Lung (tissue), 12 donors: ENCODE data around the gene TRPM6. TPM values are rescaled to one million over a fixed set of nuclear protein-coding genes. Genes with fewer than 3 reads are reported as not detected.

Source experiments
- ATAC-seq: fragments of 200-7000 bp; cut with Tn5 transposase; one replicate; pipeline ENCODE4 v1.9.1; 2020; ENCODE audit warnings: moderate number of reproducible peaks; ENCODE audit not compliant: insufficient read depth, low FRiP score
- DNase-seq, 3 donors: peaks; one replicate each; pipeline ENCODE4 v3.0.0-alpha.2; 2013 to 2017
- H3K27ac ChIP-seq, 2 donors: one replicate each; pipeline ENCODE4 v1.5.1; 2013; ENCODE audit warnings: mild to moderate bottlenecking in 2 of 2, moderate library complexity in 2 of 2, control low read depth in 1 of 2, inconsistent platforms in 1 of 2, low read depth in 1 of 2, low read length in 1 of 2
- H3K27me3 ChIP-seq, 3 donors: one replicate each; pipeline ENCODE4 v1.5.1; 2013; ENCODE audit warnings: low read length in 2 of 3; ENCODE audit not compliant: control insufficient read depth in 3 of 3, insufficient read depth in 3 of 3
- H3K36me3 ChIP-seq, 4 donors: one replicate each; pipeline ENCODE4 v1.5.1; 2013; ENCODE audit warnings: low read length in 4 of 4, mild to moderate bottlenecking in 1 of 4, moderate library complexity in 1 of 4; ENCODE audit not compliant: control insufficient read depth in 4 of 4, insufficient read depth in 4 of 4
- H3K4me1 ChIP-seq, 5 donors: one replicate each; pipeline ENCODE4 v1.5.1; 2013; ENCODE audit warnings: low read length in 5 of 5, mild to moderate bottlenecking in 2 of 5, moderate library complexity in 1 of 5; ENCODE audit not compliant: control insufficient read depth in 5 of 5, insufficient read depth in 5 of 5
- H3K4me3 ChIP-seq: one replicate; pipeline ENCODE4 v1.5.1; 2013; ENCODE audit warnings: mild to moderate bottlenecking, control low read depth, moderate library complexity
- H3K9ac ChIP-seq, 2 donors: one replicate each; pipeline ENCODE4 v1.5.1; 2013; ENCODE audit warnings: low read length in 2 of 2, control low read depth in 1 of 2; ENCODE audit not compliant: insufficient read depth in 1 of 2
- H3K9me3 ChIP-seq, 4 donors: one replicate each; pipeline ENCODE4 v1.5.1; 2013; ENCODE audit warnings: low read length in 3 of 4, mild to moderate bottlenecking in 1 of 4, moderate library complexity in 1 of 4; ENCODE audit not compliant: control insufficient read depth in 4 of 4, insufficient read depth in 3 of 4
- WGBS, 2 donors: extraction: QIAGEN DNeasy Blood & Tissue Kit; methylation state at CpG; one replicate each; pipeline ENCODE4 v1.1.7; 2013; 5-methylcytosine and 5-hydroxymethylcytosine counted together
- polyA plus RNA-seq, 2 donors: library from polyadenylated mRNA; stranded (reverse); fragments of 200-250 nt; gene quantifications; one replicate each; pipeline ENCODE4 v1.2.1, GENCODE V29; 2013
- total RNA-seq, 2 donors: library from RNA; depleted of rRNA in 1 of 2; stranded (reverse); fragments of >200 nt in 1 of 2; gene quantifications; one replicate each; pipeline ENCODE4 v1.2.1, GENCODE V29; 2014 to 2021
- TF ChIP-seq, protein P1 (sequence below): IDR thresholded peaks from 2 replicates; pipeline ENCODE4 v1.5.1; 2012; ENCODE audit warnings: mild to moderate bottlenecking; ENCODE audit errors: control extremely low read depth, extremely low read depth
- donor health status: control.
- donor health status: control.
- donor health status: Bipolar disorder and iron deficiency.
- donor health status: healthy.
- donor health status: DM: yes; HTN: yes; CAD: no.

TRPM6 gene
- total and polyA plus RNA-seq, 4 donors, result 0.10 to 2.3 (median 0.70) TPM

DNA sequence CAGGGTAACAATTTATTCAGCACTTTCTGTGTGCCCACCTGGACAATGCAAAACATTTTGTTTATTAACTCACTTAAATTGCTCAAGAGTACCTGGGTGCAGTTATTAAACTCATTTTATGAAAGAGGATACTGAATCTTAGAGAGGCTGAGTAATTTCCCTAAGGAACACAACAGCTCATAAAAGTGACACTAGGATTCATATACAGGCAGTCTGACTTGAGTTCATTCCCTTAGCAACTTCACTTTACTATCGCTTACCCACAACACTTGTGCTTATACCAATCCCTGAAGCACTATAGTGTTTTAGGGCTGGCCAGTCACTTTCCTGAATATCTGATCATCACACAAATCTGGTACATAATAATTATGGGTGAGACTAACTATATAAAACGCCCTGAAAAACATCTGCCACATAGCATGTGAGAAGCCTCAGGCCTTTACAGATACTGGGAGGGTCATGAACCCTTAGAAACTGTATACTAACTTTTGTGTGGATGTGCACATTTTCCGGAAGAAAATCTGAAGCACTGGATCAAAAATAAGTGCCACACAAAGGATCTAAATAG is 11.3 kb downstream of the TRPM6 start:
- H3K27me3 ChIP-seq, result no peaks in the 10 kb centered on the region
- no peak for ATAC-seq
- no peaks in the 10 kb centered on the region for H3K4me1 ChIP-seq
- H3K9ac ChIP-seq, result no peak overlapping the region
- TF ChIP-seq, protein P1, sequence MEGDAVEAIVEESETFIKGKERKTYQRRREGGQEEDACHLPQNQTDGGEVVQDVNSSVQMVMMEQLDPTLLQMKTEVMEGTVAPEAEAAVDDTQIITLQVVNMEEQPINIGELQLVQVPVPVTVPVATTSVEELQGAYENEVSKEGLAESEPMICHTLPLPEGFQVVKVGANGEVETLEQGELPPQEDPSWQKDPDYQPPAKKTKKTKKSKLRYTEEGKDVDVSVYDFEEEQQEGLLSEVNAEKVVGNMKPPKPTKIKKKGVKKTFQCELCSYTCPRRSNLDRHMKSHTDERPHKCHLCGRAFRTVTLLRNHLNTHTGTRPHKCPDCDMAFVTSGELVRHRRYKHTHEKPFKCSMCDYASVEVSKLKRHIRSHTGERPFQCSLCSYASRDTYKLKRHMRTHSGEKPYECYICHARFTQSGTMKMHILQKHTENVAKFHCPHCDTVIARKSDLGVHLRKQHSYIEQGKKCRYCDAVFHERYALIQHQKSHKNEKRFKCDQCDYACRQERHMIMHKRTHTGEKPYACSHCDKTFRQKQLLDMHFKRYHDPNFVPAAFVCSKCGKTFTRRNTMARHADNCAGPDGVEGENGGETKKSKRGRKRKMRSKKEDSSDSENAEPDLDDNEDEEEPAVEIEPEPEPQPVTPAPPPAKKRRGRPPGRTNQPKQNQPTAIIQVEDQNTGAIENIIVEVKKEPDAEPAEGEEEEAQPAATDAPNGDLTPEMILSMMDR, result no peak
- no peak overlapping the region for H3K27ac ChIP-seq
- DNase-seq, result no peak
- no peaks in the 10 kb centered on the region for H3K36me3 ChIP-seq
- 82 to 90% methylated on average over 3 of the region's 3 CpGs for WGBS, 2 donors
- peaks cover 0 to 15% (median 8%) of the 10 kb centered on the region in 4 donors for H3K9me3 ChIP-seq
- H3K4me3 ChIP-seq, result no peak overlapping the region

GRCh38 chr9:74875656-74876055 is 12.1 kb downstream of the TRPM6 start:
- H3K36me3 ChIP-seq, result no peaks in the 10 kb centered on the region
- H3K27me3 ChIP-seq, result no peaks in the 10 kb centered on the region
- WGBS, 2 donors, result 85 to 97% methylated on average over 1 of the region's 1 CpG
- no peak overlapping the region for H3K27ac ChIP-seq
- ATAC-seq (no peak), DNase-seq (no peak)
- TF ChIP-seq, protein P1, result no peak
- H3K9ac ChIP-seq, result no peak overlapping the region
- H3K4me3 ChIP-seq, result no peak overlapping the region
- H3K9me3 ChIP-seq, result peaks cover 0 to 15% (median 8%) of the 10 kb centered on the region in 4 donors
- H3K4me1 ChIP-seq, result no peaks in the 10 kb centered on the region

- no peaks in the 10 kb centered on the region for H3K36me3 ChIP-seq
- WGBS, 2 donors, result 51 to 59% methylated on average over 2 of the region's 2 CpGs
- no peak overlapping the region for H3K27ac ChIP-seq
- peaks cover 0 to 9% (median 3%) of the 10 kb centered on the region in 4 donors for H3K9me3 ChIP-seq
- TF ChIP-seq, protein P1, result no peak
- no peak overlapping the region for H3K4me3 ChIP-seq
- no peaks in the 10 kb centered on the region for H3K4me1 ChIP-seq
- H3K27me3 ChIP-seq, result no peaks in the 10 kb centered on the region
- H3K9ac ChIP-seq, result no peak overlapping the region
- no peak for ATAC-seq
- no peak for DNase-seq
Observed at GRCh38 chr9:74874220-74874619, 13.5 kb downstream of the TRPM6 start.
